MM.1S (cell line): ENCODE results near the gene MRM3.
"Not testable (repeated sequence)": the region's sequence is repeated elsewhere in the genome, so short reads cannot be mapped to it uniquely, and the experiment has no call there.

ENCODE experiments used
- DNase-seq: peaks from one replicate; pipeline ENCODE4 v3.0.0-alpha.2; 2015
- H2AFZ ChIP-seq: fragments of 300-600 bp; sonication (generic); 2 replicates; pipeline ENCODE4 v1.6.0; 2016; ENCODE audit warnings: antibody characterized with exemption, low read length
- H3F3A ChIP-seq: fragments of 300-600 bp; sonication (generic); 2 replicates; pipeline ENCODE4 v1.6.1; 2016; ENCODE audit warnings: mild to moderate bottlenecking, antibody characterized with exemption, low read length, moderate library complexity, mixed read lengths; ENCODE audit not compliant: insufficient read depth
- H3K27ac ChIP-seq: fragments of 300-600 bp; sonication (generic); 2 replicates; pipeline ENCODE4 v1.5.1; 2016; ENCODE audit warnings: mild to moderate bottlenecking, low read length
- H3K27me3 ChIP-seq: fragments of 300-600 bp; sonication (generic); replicated peaks from 2 replicates; pipeline ENCODE4 v1.6.0; 2016; ENCODE audit warnings: low read length; ENCODE audit not compliant: insufficient read depth
- H3K36me3 ChIP-seq: fragments of 300-600 bp; sonication (generic); replicated peaks from 2 replicates; pipeline ENCODE4 v1.6.1; 2016; ENCODE audit warnings: mild to moderate bottlenecking, low read length, mixed read lengths; ENCODE audit not compliant: insufficient read depth
- H3K4me1 ChIP-seq: fragments of 300-600 bp; sonication (generic); 2 replicates; pipeline ENCODE4 v1.6.1; 2016; ENCODE audit warnings: low read length, mixed read lengths
- H3K4me2 ChIP-seq: fragments of 300-600 bp; sonication (generic); 2 replicates; pipeline ENCODE4 v1.6.0; 2016; ENCODE audit warnings: low read depth, low read length
- H3K4me3 ChIP-seq: fragments of 300-600 bp; sonication (generic); 2 replicates; pipeline ENCODE4 v1.5.1; 2016; ENCODE audit warnings: low read length, mixed read lengths
- H3K79me2 ChIP-seq: fragments of 300-600 bp; sonication (generic); 2 replicates; pipeline ENCODE4 v1.6.1; 2016; ENCODE audit warnings: mixed run types, low read length, mixed read lengths
- H3K9ac ChIP-seq: fragments of 300-600 bp; sonication (generic); 2 replicates; pipeline ENCODE4 v1.6.1; 2016; ENCODE audit warnings: low read length, mixed read lengths
- H3K9me2 ChIP-seq: fragments of 300-600 bp; sonication (generic); replicated peaks from 2 replicates; pipeline ENCODE4 v1.6.1; 2016; ENCODE audit warnings: mild to moderate bottlenecking, low read length, mixed read lengths; ENCODE audit not compliant: insufficient read depth
- H3K9me3 ChIP-seq: fragments of 300-600 bp; sonication (generic); replicated peaks from 2 replicates; pipeline ENCODE4 v1.6.1; 2016; ENCODE audit warnings: mild to moderate bottlenecking, low read length, mixed read lengths; ENCODE audit not compliant: insufficient read depth
- H4K20me1 ChIP-seq: fragments of 300-600 bp; sonication (generic); 2 replicates; pipeline ENCODE4 v1.6.1; 2016; ENCODE audit warnings: mild to moderate bottlenecking, low read length, moderate library complexity, mixed read lengths; ENCODE audit not compliant: insufficient read depth
- EZH2 ChIP-seq: fragments of 300-600 bp; sonication (generic); optimal IDR thresholded peaks from 2 replicates; pipeline ENCODE3; 2017; ENCODE audit warnings: low read depth, mild to moderate bottlenecking, antibody characterized with exemption, low read length, mixed read lengths
- EZH2phosphoT487 ChIP-seq: fragments of 300-600 bp; sonication (generic); IDR thresholded peaks from 2 replicates; pipeline ENCODE4 v1.6.1; 2018; ENCODE audit warnings: antibody characterized with exemption, low read length
- TF ChIP-seq, protein P1 (sequence below): fragments of 300-600 bp; sonication (generic); IDR thresholded peaks from 2 replicates; pipeline ENCODE4 v1.5.1; 2016; ENCODE audit warnings: antibody characterized with exemption, low read length, mixed read lengths

MRM3 gene

GRCh38 chr17:828761-829160 is 46.6 kb downstream of the MRM3 start:
- DNase-seq: no peak
- H3K9me3 ChIP-seq: no peaks in the 10 kb centered on the region
- H3K9ac ChIP-seq: no peak overlapping the region
- H3F3A ChIP-seq: no peaks in the 10 kb centered on the region
- no peak overlapping the region for H3K27ac ChIP-seq
- H3K4me2 ChIP-seq: no peak overlapping the region
- H3K4me3 ChIP-seq: no peak overlapping the region
- no peaks in the 10 kb centered on the region for H3K79me2 ChIP-seq
- H4K20me1 ChIP-seq: no peaks in the 10 kb centered on the region
- no peaks in the 10 kb centered on the region for H3K36me3 ChIP-seq
- peaks cover 89% of the 10 kb centered on the region for H3K27me3 ChIP-seq
- H3K9me2 ChIP-seq: no peaks in the 10 kb centered on the region
- no peaks in the 10 kb centered on the region for H3K4me1 ChIP-seq
- H2AFZ ChIP-seq: no peak overlapping the region
- TF ChIP-seq EZH2phosphoT487: no peak
- no peak for TF ChIP-seq EZH2
- TF ChIP-seq, protein P1, sequence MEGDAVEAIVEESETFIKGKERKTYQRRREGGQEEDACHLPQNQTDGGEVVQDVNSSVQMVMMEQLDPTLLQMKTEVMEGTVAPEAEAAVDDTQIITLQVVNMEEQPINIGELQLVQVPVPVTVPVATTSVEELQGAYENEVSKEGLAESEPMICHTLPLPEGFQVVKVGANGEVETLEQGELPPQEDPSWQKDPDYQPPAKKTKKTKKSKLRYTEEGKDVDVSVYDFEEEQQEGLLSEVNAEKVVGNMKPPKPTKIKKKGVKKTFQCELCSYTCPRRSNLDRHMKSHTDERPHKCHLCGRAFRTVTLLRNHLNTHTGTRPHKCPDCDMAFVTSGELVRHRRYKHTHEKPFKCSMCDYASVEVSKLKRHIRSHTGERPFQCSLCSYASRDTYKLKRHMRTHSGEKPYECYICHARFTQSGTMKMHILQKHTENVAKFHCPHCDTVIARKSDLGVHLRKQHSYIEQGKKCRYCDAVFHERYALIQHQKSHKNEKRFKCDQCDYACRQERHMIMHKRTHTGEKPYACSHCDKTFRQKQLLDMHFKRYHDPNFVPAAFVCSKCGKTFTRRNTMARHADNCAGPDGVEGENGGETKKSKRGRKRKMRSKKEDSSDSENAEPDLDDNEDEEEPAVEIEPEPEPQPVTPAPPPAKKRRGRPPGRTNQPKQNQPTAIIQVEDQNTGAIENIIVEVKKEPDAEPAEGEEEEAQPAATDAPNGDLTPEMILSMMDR: no peak

- H3K36me3 ChIP-seq, DNase-seq, H3K27ac ChIP-seq: not testable (repeated sequence)
Measured at GRCh38 chr17:829614-830013, 47.5 kb downstream of the MRM3 start.

GRCh38 chr17:830381-830780 is 48.2 kb downstream of the MRM3 start:
- Histone ChIP-seq H3K27me3 (peaks cover 88% of the 10 kb centered on the region), H3K9ac (no peak overlapping the region), H3K9me3 (no peaks in the 10 kb centered on the region), H4K20me1 (no peaks in the 10 kb centered on the region), H3K79me2 (no peaks in the 10 kb centered on the region), H3K4me1 (no peaks in the 10 kb centered on the region), H3K9me2 (no peaks in the 10 kb centered on the region), H2AFZ (no peak overlapping the region), H3F3A (no peaks in the 10 kb centered on the region), H3K27ac (no peak overlapping the region), H3K36me3 (no peaks in the 10 kb centered on the region), H3K4me3 (no peak overlapping the region), H3K4me2 (no peak overlapping the region)
- TF ChIP-seq EZH2phosphoT487: no peak
- TF ChIP-seq, protein P1: no peak
- no peak for DNase-seq

More at GRCh38 chr17:829614-830013, 47.5 kb downstream of the MRM3 start:
- H3K9ac ChIP-seq, H4K20me1 ChIP-seq, H3K79me2 ChIP-seq, H2AFZ ChIP-seq, H3K9me3 ChIP-seq, H3F3A ChIP-seq, H3K4me2 ChIP-seq, H3K9me2 ChIP-seq, H3K4me1 ChIP-seq, H3K4me3 ChIP-seq: not testable (repeated sequence)
- peaks cover 88% of the 10 kb centered on the region for H3K27me3 ChIP-seq

- H3K9me3 ChIP-seq: no peaks in the 10 kb centered on the region
Measured at GRCh38 chr17:830950-831349, 48.8 kb downstream of the MRM3 start.

More at GRCh38 chr17:830950-831349, 48.8 kb downstream of the MRM3 start:
- Histone ChIP-seq H3K27me3 (peaks cover 84% of the 10 kb centered on the region), H3K9ac (no peak overlapping the region), H3K4me3 (no peak overlapping the region), H3K4me1 (no peaks in the 10 kb centered on the region), H3K4me2 (no peak overlapping the region), H3F3A (no peaks in the 10 kb centered on the region), H3K36me3 (no peaks in the 10 kb centered on the region), H2AFZ (no peak overlapping the region), H3K9me2 (no peaks in the 10 kb centered on the region), H3K27ac (no peak overlapping the region), H3K79me2 (no peaks in the 10 kb centered on the region), H4K20me1 (no peaks in the 10 kb centered on the region)
- DNase-seq: no peak
- no peak for TF ChIP-seq EZH2phosphoT487
- no peak for TF ChIP-seq EZH2
- TF ChIP-seq, protein P1: no peak
